GM23338 (cell line): Measurements from ENCODE around the gene SNX32.

Experiments used
- CREB1 ChIP-seq: fragments of 250-450 bp; sonication (Bioruptor Pico); IDR thresholded peaks from 2 replicates; pipeline ENCODE4 v1.5.0; 2020; ENCODE audit warnings: low read depth, mild to moderate bottlenecking, moderate library complexity
- EZH2 ChIP-seq: fragments of 200-600 bp; sonication (generic); IDR thresholded peaks from one replicate; pipeline ENCODE4 v1.8.0; 2017; ENCODE audit warnings: antibody characterized with exemption, mild to moderate bottlenecking, low read depth; ENCODE audit not compliant: unreplicated experiment
- EZH2phosphoT487 ChIP-seq: fragments of 200-600 bp; sonication (generic); IDR thresholded peaks from one replicate; pipeline ENCODE4 v1.8.1; 2018; ENCODE audit warnings: antibody characterized with exemption; ENCODE audit not compliant: unreplicated experiment
- JUNB ChIP-seq: IDR thresholded peaks from one replicate; pipeline ENCODE4 v1.6.1; 2016; ENCODE audit warnings: antibody characterized with exemption; ENCODE audit not compliant: unreplicated experiment
- POLR2AphosphoS5 ChIP-seq: IDR thresholded peaks from 2 replicates; pipeline ENCODE4 v1.6.1; 2016; ENCODE audit warnings: antibody characterized with exemption, low read depth
- STAT1 ChIP-seq: IDR thresholded peaks from one replicate; pipeline ENCODE4 v1.6.1; 2016; ENCODE audit warnings: antibody characterized with exemption; ENCODE audit not compliant: unreplicated experiment
- ZNF331 ChIP-seq: fragments of 250-450 bp; sonication (Bioruptor Pico); IDR thresholded peaks from 2 replicates; pipeline ENCODE4 v1.5.0; 2020; ENCODE audit warnings: low read depth, mild to moderate bottlenecking, moderate library complexity
- TF ChIP-seq, protein P1 (sequence below), 2 experiments: fragments of 200-600 bp in 1 of 2; sonication (generic) in 1 of 2; conservative IDR thresholded peaks; 2 replicates each; pipeline versions ENCODE4 v1.5.1 to v1.6.1; 2016 to 2017; ENCODE audit warnings: antibody characterized with exemption in 2 of 2, low read depth in 2 of 2, mild to moderate bottlenecking in 2 of 2, moderate library complexity in 1 of 2
- TF ChIP-seq, protein P2 (sequence below): IDR thresholded peaks from 2 replicates; pipeline ENCODE4 v1.6.1; 2016; ENCODE audit warnings: antibody characterized with exemption
- TF ChIP-seq, protein P3 (sequence below): IDR thresholded peaks from one replicate; pipeline ENCODE4 v1.6.1; 2018; ENCODE audit warnings: antibody characterized with exemption; ENCODE audit not compliant: unreplicated experiment

DNA sequence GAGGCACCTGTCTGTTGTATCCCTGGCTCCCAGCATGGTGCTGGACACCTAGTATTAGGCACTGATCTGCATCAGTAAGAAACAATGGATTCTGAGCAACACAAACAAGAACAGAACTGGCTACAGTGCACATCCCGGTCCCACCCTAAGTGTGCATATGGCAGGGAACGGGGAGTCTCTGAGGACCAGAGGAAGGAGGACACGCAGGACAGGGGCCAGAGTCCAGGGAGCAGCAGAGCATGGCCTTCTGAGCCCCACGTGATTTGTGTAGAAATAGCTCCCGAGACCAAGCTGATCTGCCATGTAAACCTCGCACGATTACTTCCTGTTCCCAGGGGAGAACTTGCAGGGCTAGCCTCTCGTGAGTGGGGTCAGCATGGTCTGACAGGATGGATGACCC lies 12.7 kb upstream of the SNX32 start:
- TF ChIP-seq, protein P1, sequence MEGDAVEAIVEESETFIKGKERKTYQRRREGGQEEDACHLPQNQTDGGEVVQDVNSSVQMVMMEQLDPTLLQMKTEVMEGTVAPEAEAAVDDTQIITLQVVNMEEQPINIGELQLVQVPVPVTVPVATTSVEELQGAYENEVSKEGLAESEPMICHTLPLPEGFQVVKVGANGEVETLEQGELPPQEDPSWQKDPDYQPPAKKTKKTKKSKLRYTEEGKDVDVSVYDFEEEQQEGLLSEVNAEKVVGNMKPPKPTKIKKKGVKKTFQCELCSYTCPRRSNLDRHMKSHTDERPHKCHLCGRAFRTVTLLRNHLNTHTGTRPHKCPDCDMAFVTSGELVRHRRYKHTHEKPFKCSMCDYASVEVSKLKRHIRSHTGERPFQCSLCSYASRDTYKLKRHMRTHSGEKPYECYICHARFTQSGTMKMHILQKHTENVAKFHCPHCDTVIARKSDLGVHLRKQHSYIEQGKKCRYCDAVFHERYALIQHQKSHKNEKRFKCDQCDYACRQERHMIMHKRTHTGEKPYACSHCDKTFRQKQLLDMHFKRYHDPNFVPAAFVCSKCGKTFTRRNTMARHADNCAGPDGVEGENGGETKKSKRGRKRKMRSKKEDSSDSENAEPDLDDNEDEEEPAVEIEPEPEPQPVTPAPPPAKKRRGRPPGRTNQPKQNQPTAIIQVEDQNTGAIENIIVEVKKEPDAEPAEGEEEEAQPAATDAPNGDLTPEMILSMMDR (conservative IDR thresholded peaks at IDR 0.05; ENCODE audit: low read depth in 2 of 2), result no peak
- no peak for TF ChIP-seq EZH2
- no peak for TF ChIP-seq POLR2AphosphoS5
- TF ChIP-seq, protein P2, sequence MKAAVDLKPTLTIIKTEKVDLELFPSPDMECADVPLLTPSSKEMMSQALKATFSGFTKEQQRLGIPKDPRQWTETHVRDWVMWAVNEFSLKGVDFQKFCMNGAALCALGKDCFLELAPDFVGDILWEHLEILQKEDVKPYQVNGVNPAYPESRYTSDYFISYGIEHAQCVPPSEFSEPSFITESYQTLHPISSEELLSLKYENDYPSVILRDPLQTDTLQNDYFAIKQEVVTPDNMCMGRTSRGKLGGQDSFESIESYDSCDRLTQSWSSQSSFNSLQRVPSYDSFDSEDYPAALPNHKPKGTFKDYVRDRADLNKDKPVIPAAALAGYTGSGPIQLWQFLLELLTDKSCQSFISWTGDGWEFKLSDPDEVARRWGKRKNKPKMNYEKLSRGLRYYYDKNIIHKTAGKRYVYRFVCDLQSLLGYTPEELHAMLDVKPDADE, result no peak
- no peak for TF ChIP-seq JUNB
- TF ChIP-seq EZH2phosphoT487, result no peak
- no peak for TF ChIP-seq CREB1 (CRISPR knock-in tag)
- TF ChIP-seq ZNF331 (CRISPR knock-in tag), result no peak
- TF ChIP-seq, protein P3, sequence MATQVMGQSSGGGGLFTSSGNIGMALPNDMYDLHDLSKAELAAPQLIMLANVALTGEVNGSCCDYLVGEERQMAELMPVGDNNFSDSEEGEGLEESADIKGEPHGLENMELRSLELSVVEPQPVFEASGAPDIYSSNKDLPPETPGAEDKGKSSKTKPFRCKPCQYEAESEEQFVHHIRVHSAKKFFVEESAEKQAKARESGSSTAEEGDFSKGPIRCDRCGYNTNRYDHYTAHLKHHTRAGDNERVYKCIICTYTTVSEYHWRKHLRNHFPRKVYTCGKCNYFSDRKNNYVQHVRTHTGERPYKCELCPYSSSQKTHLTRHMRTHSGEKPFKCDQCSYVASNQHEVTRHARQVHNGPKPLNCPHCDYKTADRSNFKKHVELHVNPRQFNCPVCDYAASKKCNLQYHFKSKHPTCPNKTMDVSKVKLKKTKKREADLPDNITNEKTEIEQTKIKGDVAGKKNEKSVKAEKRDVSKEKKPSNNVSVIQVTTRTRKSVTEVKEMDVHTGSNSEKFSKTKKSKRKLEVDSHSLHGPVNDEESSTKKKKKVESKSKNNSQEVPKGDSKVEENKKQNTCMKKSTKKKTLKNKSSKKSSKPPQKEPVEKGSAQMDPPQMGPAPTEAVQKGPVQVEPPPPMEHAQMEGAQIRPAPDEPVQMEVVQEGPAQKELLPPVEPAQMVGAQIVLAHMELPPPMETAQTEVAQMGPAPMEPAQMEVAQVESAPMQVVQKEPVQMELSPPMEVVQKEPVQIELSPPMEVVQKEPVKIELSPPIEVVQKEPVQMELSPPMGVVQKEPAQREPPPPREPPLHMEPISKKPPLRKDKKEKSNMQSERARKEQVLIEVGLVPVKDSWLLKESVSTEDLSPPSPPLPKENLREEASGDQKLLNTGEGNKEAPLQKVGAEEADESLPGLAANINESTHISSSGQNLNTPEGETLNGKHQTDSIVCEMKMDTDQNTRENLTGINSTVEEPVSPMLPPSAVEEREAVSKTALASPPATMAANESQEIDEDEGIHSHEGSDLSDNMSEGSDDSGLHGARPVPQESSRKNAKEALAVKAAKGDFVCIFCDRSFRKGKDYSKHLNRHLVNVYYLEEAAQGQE, result no peak
- no peak for TF ChIP-seq STAT1
